HepG2 (cell line): ENCODE measurements around the gene LIM2. TPM values are rescaled to one million over a fixed set of nuclear protein-coding genes. Genes with fewer than 3 reads are reported as not detected.

Source experiments
- BORCS8-MEF2B ChIP-seq: sonication (generic); formaldehyde crosslinking; IDR thresholded peaks from 2 replicates; pipeline ENCODE4 v1.8.0; 2022; ENCODE audit warnings: mild to moderate bottlenecking, missing genetic modification reagents
- E2F2 ChIP-seq: sonication (generic); formaldehyde crosslinking; IDR thresholded peaks from 2 replicates; pipeline ENCODE4 v1.4.0; 2020; ENCODE audit warnings: missing genetic modification reagents, borderline replicate concordance
- ELK4 ChIP-seq: sonication (generic); formaldehyde crosslinking; IDR thresholded peaks from 2 replicates; pipeline ENCODE4 v1.9.0; 2021; ENCODE audit warnings: missing genetic modification reagents, borderline replicate concordance
- FOXP1 ChIP-seq, 2 experiments: fragments of 450-650 bp in 1 of 2; IDR thresholded peaks; 2 replicates each; pipeline ENCODE4 v1.6.1; 2017 to 2018; ENCODE audit warnings: antibody characterized with exemption in 1 of 2
- GATAD2A ChIP-seq: IDR thresholded peaks from 2 replicates; pipeline ENCODE4 v1.6.1; 2016
- HINFP ChIP-seq: sonication (generic); formaldehyde crosslinking; IDR thresholded peaks from 2 replicates; pipeline ENCODE4 v1.4.0; 2020; ENCODE audit warnings: low read depth, mild to moderate bottlenecking, missing genetic modification reagents
- IKZF4 ChIP-seq: sonication (generic); formaldehyde crosslinking; IDR thresholded peaks from 2 replicates; pipeline ENCODE4 v1.5.1; 2020; ENCODE audit warnings: borderline replicate concordance, mild to moderate bottlenecking, low read depth, missing genetic modification reagents; ENCODE audit errors: not compliant biosample characterization
- ISL2 ChIP-seq: sonication (generic); formaldehyde crosslinking; IDR thresholded peaks from 2 replicates; pipeline ENCODE4 v1.5.0; 2020; ENCODE audit warnings: missing genetic modification reagents
- JARID2 ChIP-seq: sonication (generic); formaldehyde crosslinking; IDR thresholded peaks from 2 replicates; pipeline ENCODE4 v1.8.1; 2023; ENCODE audit warnings: missing genetic modification reagents, inconsistent platforms; ENCODE audit not compliant: insufficient replicate concordance
- JDP2 ChIP-seq: sonication (generic); formaldehyde crosslinking; IDR thresholded peaks from 2 replicates; pipeline ENCODE4 v1.8.1; 2022; ENCODE audit warnings: missing genetic modification reagents, borderline replicate concordance
- KAT8 ChIP-seq: IDR thresholded peaks from 2 replicates; pipeline ENCODE4 v1.6.1; 2016; ENCODE audit warnings: missing genetic modification reagents, missing compliant biosample characterization
- NFE2 ChIP-seq: sonication (generic); formaldehyde crosslinking; IDR thresholded peaks from 2 replicates; pipeline ENCODE4 v1.4.0; 2020; ENCODE audit warnings: missing genetic modification reagents
- SIX4 ChIP-seq: sonication (generic); formaldehyde crosslinking; IDR thresholded peaks from 2 replicates; pipeline ENCODE4 v1.4.0; 2020; ENCODE audit warnings: missing genetic modification reagents
- TMF1 ChIP-seq: sonication (generic); formaldehyde crosslinking; IDR thresholded peaks from 2 replicates; pipeline ENCODE4 v1.8.1; 2022; ENCODE audit warnings: low read depth, missing genetic modification reagents
- TOE1 ChIP-seq: sonication (generic); formaldehyde crosslinking; IDR thresholded peaks from 2 replicates; pipeline ENCODE4 v1.4.0; 2020; ENCODE audit warnings: mild to moderate bottlenecking, missing genetic modification reagents
- ZNF264 ChIP-seq: sonication (generic); formaldehyde crosslinking; IDR thresholded peaks from 2 replicates; pipeline ENCODE4 v1.4.0; 2020; ENCODE audit warnings: missing genetic modification reagents
- ZNF598 ChIP-seq: sonication (generic); formaldehyde crosslinking; IDR thresholded peaks from 2 replicates; pipeline ENCODE4 v1.5.1; 2020; ENCODE audit warnings: mild to moderate bottlenecking, missing genetic modification reagents, borderline replicate concordance
- ZNF660 ChIP-seq: sonication (generic); formaldehyde crosslinking; IDR thresholded peaks from 2 replicates; pipeline ENCODE4 v1.5.1; 2020; ENCODE audit warnings: mild to moderate bottlenecking, low read depth, missing genetic modification reagents, borderline replicate concordance
- ZNF687 ChIP-seq: sonication (generic); formaldehyde crosslinking; IDR thresholded peaks from 2 replicates; pipeline ENCODE4 v1.5.1; 2020; ENCODE audit warnings: mild to moderate bottlenecking, missing genetic modification reagents, moderate library complexity
- ZNF768 ChIP-seq: sonication (generic); formaldehyde crosslinking; IDR thresholded peaks from 2 replicates; pipeline ENCODE4 v1.4.0; 2020; ENCODE audit warnings: missing genetic modification reagents
- polyA plus RNA-seq, 8 experiments: library from polyadenylated mRNA; depleted of rRNA in 3 of 8; stranded (reverse) in 7 of 8; unstranded in 1 of 8; fragments of >200 nt; fragmentation: Illumina TruSeq in 4 of 8; extraction: Trizol in 4 of 8; gene quantifications; 2 replicates each; pipeline versions ENCODE4 v1.2.1 to v1.2.3, GENCODE V29; 2011 to 2016; ENCODE audit warnings: low read depth in 4 of 8, missing spikeins in 1 of 8, mixed read lengths in 1 of 8; ENCODE audit not compliant: insufficient read depth in 1 of 8
- total RNA-seq, 5 experiments: library from RNA; depleted of rRNA; stranded (reverse); fragments of >200 nt; fragmentation: Illumina TruSeq; extraction: Trizol; gene quantifications; 2 replicates each; pipeline ENCODE4 v1.2.3, GENCODE V29; 2016; ENCODE audit warnings: low read depth in 1 of 5

The LIM2 gene
- total and polyA plus RNA-seq, 2 of the 13 experiments (the other 11 are each of a cell fraction or from before 2014, with no cell fraction given): 1.3 TPM; not detected in 1

GRCh38 chr19:51394050-51394836, 6.5 kb upstream of the LIM2 start (continued):
- TF ChIP-seq ZNF768 (CRISPR knock-in tag): peak; percentile 42; the same call in 1 of the 2 replicates
- peak; percentile 74 for TF ChIP-seq KAT8 (CRISPR knock-in tag)
- 0 out of 2 replicates have a peak, but pooled peaks have one; percentile 38 for TF ChIP-seq ZNF598
- no peak for TF ChIP-seq ZNF264
- TF ChIP-seq ISL2 (CRISPR knock-in tag): peak; percentile 34; the same call in 1 of the 2 replicates
- TF ChIP-seq IKZF4 (CRISPR knock-in tag): no peak
- TF ChIP-seq ZNF660 (CRISPR knock-in tag): no peak
- TF ChIP-seq JDP2 (CRISPR knock-in tag): no peak
- TF ChIP-seq FOXP1 (IDR thresholded peaks at IDR 0.05): no peak
- no peak for TF ChIP-seq FOXP1 (CRISPR knock-in tag; IDR thresholded peaks at IDR 0.05)
- 0 out of 2 replicates have a peak, but pooled peaks have one; percentile 69 for TF ChIP-seq TMF1 (CRISPR knock-in tag)
- peak; percentile 39; the same call in 1 of the 2 replicates for TF ChIP-seq SIX4 (CRISPR knock-in tag)
- TF ChIP-seq GATAD2A (CRISPR knock-in tag): 0 out of 2 replicates have a peak, but pooled peaks have one; percentile 8
- no peak for TF ChIP-seq TOE1 (CRISPR knock-in tag)
- TF ChIP-seq BORCS8-MEF2B (CRISPR knock-in tag): peak; percentile 99
- TF ChIP-seq NFE2: no peak
- TF ChIP-seq ZNF687: peak; percentile 92
- TF ChIP-seq ELK4: no peak
- peak; percentile 88; the same call in 1 of the 2 replicates for TF ChIP-seq E2F2 (CRISPR knock-in tag)
- peak; percentile 31; the same call in 1 of the 2 replicates for TF ChIP-seq HINFP (CRISPR knock-in tag)
- peak; percentile 24 for TF ChIP-seq JARID2 (CRISPR knock-in tag)
